Smooth muscle cell (in vitro differentiated cells): Measurements from ENCODE around the gene UBE2J1. TPM values are rescaled to one million over a fixed set of nuclear protein-coding genes. Genes with fewer than 3 reads are reported as not detected.
"Not testable (repeated sequence)": the region's sequence is repeated elsewhere in the genome, so short reads cannot be mapped to it uniquely, and the experiment has no call there.

Experiments
- DNase-seq: peaks from one replicate; lab custom pipeline; 2025; ENCODE audit not compliant: unreplicated experiment; lab: John Stamatoyannopoulos, UW
- H2AFZ ChIP-seq: fragments of 200-600 bp; sonication (generic); 2 replicates; pipeline ENCODE4 v1.6.0; 2016; ENCODE audit warnings: antibody characterized with exemption, low read depth, mild to moderate bottlenecking
- H3F3A ChIP-seq: fragments of 200-600 bp; sonication (generic); 2 replicates; pipeline ENCODE4 v1.6.0; 2017; ENCODE audit warnings: antibody characterized with exemption, low read depth
- H3K27ac ChIP-seq: fragments of 200-600 bp; sonication (generic); 2 replicates; pipeline ENCODE4 v1.5.1; 2016; ENCODE audit warnings: low read depth, mild to moderate bottlenecking
- H3K27me3 ChIP-seq: fragments of 200-600 bp; sonication (generic); 2 replicates; pipeline ENCODE4 v1.6.1; 2016; ENCODE audit warnings: low read depth, mild to moderate bottlenecking
- H3K36me3 ChIP-seq: fragments of 200-600 bp; sonication (generic); 2 replicates; pipeline ENCODE4 v1.5.1; 2016; ENCODE audit warnings: low read depth
- H3K4me1 ChIP-seq: fragments of 200-600 bp; sonication (generic); 2 replicates; pipeline ENCODE4 v1.5.1; 2016; ENCODE audit warnings: low read depth
- H3K4me2 ChIP-seq: fragments of 200-600 bp; sonication (generic); 2 replicates; pipeline ENCODE4 v1.6.0; 2016; ENCODE audit warnings: mild to moderate bottlenecking
- H3K4me3 ChIP-seq: fragments of 200-600 bp; sonication (generic); 2 replicates; pipeline ENCODE4 v1.5.1; 2016; ENCODE audit warnings: mild to moderate bottlenecking
- H3K79me2 ChIP-seq: fragments of 200-600 bp; sonication (generic); 2 replicates; pipeline ENCODE4 v1.6.0; 2016; ENCODE audit warnings: low read depth, mild to moderate bottlenecking
- H3K9ac ChIP-seq: fragments of 200-600 bp; sonication (generic); 2 replicates; pipeline ENCODE4 v1.6.0; 2016; ENCODE audit warnings: low read depth
- H3K9me3 ChIP-seq: fragments of 200-600 bp; sonication (generic); replicated peaks from 2 replicates; pipeline ENCODE4 v1.5.1; 2016; ENCODE audit warnings: low read depth
- H4K20me1 ChIP-seq: fragments of 200-600 bp; sonication (generic); 2 replicates; pipeline ENCODE4 v1.6.0; 2016; ENCODE audit warnings: low read depth
- WGBS: methylation state at CpG from one replicate; pipeline ENCODE4 v1.1.7; 2016; ENCODE audit warnings: low lambda C conversion rate; 5-methylcytosine and 5-hydroxymethylcytosine counted together
- polyA plus RNA-seq: library from polyadenylated mRNA; unstranded; fragments of >200 nt; fragmentation: Nextera tagmentation; extraction: Ambion mirVana; gene quantifications from 2 replicates; pipeline ENCODE4 v1.2.1, GENCODE V29; 2016
- total RNA-seq: library from RNA; depleted of rRNA; stranded (reverse); fragments of >200 nt; gene quantifications from 2 replicates; pipeline ENCODE4 v1.2.3, GENCODE V29; 2014
- TF ChIP-seq, protein P1 (sequence below): fragments of 200-600 bp; sonication (generic); IDR thresholded peaks from 2 replicates; pipeline ENCODE4 v1.5.1; 2017; ENCODE audit warnings: borderline replicate concordance, mild to moderate bottlenecking, antibody characterized with exemption; ENCODE audit not compliant: insufficient read depth, poor library complexity, severe bottlenecking

Gene UBE2J1
- total and polyA plus RNA-seq, 2 experiments from 2014 or later = 65.7 to 130 TPM

DNA sequence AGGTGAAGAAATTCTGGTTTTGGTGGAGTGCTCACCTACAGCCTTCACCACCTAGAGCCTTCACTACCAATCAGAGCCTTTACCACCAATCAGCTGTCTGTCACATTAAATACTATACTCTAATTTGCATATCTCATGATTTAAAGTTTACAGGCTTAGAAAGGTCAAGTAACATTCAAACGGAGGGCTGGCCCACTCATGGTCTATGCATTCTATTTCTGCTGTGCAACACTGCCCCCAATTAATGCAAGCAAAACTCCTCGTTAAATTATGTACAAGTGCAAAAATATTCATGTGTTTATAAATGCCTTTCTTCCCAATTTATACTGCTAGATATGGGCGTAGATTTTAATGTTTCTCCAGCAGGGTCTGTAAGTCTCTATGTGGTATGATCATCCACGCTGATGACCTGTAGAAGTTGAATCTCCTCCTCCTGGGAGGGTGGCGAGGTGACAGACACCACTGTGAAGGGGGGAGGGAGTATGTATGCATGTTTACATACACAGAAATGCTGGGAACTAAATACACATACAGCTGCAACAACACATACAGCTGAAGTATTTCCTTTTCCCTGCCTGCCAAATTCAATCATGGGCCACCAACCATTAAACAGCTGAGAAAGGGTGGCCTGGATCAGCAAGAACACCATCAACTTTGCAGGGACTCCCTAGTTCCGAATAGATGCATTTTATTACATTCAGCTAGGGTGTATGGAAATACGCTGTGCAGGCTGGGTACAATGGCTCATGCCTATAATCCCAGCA is 46.4 kb upstream of the UBE2J1 start:
- Histone ChIP-seq H3K4me1 (peaks cover under 1% of the 10 kb centered on the region), H2AFZ (no peak overlapping the region), H3K79me2 (no peaks in the 10 kb centered on the region), H3K4me2 (no peak overlapping the region), H3K9me3 (no peaks in the 10 kb centered on the region), H3F3A (no peaks in the 10 kb centered on the region), H3K4me3 (no peak overlapping the region), H3K27me3 (no peaks in the 10 kb centered on the region), H3K27ac (no peak overlapping the region), H3K36me3 (no peaks in the 10 kb centered on the region), H4K20me1 (no peaks in the 10 kb centered on the region), H3K9ac (no peak overlapping the region)
- 91% methylated on average over 7 of the region's 7 CpGs for whole genome bisulfite sequencing
- TF ChIP-seq, protein P1, sequence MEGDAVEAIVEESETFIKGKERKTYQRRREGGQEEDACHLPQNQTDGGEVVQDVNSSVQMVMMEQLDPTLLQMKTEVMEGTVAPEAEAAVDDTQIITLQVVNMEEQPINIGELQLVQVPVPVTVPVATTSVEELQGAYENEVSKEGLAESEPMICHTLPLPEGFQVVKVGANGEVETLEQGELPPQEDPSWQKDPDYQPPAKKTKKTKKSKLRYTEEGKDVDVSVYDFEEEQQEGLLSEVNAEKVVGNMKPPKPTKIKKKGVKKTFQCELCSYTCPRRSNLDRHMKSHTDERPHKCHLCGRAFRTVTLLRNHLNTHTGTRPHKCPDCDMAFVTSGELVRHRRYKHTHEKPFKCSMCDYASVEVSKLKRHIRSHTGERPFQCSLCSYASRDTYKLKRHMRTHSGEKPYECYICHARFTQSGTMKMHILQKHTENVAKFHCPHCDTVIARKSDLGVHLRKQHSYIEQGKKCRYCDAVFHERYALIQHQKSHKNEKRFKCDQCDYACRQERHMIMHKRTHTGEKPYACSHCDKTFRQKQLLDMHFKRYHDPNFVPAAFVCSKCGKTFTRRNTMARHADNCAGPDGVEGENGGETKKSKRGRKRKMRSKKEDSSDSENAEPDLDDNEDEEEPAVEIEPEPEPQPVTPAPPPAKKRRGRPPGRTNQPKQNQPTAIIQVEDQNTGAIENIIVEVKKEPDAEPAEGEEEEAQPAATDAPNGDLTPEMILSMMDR = no peak
- no peak for DNase-seq

DNA sequence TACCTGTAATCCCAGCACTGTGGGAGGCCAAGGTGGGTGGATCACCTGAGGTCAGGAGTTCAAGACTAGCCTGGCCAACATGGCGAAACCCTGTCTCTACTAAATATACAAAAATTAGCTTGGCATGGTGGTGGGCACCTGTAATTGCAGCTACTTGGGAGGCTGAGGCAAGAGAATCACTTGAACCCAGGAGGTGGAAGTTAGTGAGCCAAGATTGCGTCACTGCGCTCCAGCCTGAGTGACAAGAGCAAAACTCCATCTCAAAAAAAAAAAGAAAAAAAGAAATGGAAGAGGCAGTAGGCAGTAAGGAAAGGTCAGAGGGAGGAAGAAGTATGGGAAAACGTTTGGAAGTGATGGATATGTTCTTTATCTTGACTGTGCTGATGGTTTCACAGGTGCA is 45.4 kb upstream of the UBE2J1 start:
- H3K79me2 ChIP-seq, H3K9ac ChIP-seq, H3K36me3 ChIP-seq, H3K4me2 ChIP-seq, H4K20me1 ChIP-seq, DNase-seq, H3K27me3 ChIP-seq, H2AFZ ChIP-seq, H3K27ac ChIP-seq, H3K9me3 ChIP-seq, H3K4me3 ChIP-seq, H3K4me1 ChIP-seq, H3F3A ChIP-seq: not testable (repeated sequence)
- 94% methylated on average over 4 of the region's 4 CpGs for WGBS

DNA sequence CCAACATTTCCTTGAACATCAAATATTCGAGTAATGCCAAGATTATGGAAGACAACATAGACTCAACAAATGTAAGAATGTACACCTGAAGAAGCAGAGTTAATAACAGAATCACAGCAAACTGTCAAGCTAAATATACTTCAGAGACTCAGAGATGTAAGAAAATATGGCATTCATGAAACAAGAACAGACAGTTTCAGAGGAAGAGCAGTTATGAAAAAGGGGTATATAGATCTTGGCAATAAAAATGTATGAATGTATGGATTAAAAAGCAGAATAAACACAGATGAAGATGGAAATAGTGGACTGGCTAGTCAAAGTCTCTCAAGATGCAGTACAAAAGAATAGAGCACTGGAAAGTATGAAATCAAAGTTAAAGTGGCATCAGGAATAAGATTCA is 41.1 kb upstream of the UBE2J1 start:
- Histone ChIP-seq H3K36me3 (no peaks in the 10 kb centered on the region), H2AFZ (no peak overlapping the region), H3K79me2 (no peaks in the 10 kb centered on the region), H3K4me2 (no peak overlapping the region), H3K4me1 (no peaks in the 10 kb centered on the region), H3K4me3 (no peak overlapping the region), H3F3A (no peaks in the 10 kb centered on the region), H3K9ac (no peak overlapping the region), H3K27ac (no peak overlapping the region), H3K27me3 (peaks cover 5% of the 10 kb centered on the region), H4K20me1 (no peaks in the 10 kb centered on the region), H3K9me3 (no peaks in the 10 kb centered on the region)
- TF ChIP-seq, protein P1 = no peak
- 91% methylated on average over 1 of the region's 1 CpG for WGBS
- DNase-seq = no peak

DNA sequence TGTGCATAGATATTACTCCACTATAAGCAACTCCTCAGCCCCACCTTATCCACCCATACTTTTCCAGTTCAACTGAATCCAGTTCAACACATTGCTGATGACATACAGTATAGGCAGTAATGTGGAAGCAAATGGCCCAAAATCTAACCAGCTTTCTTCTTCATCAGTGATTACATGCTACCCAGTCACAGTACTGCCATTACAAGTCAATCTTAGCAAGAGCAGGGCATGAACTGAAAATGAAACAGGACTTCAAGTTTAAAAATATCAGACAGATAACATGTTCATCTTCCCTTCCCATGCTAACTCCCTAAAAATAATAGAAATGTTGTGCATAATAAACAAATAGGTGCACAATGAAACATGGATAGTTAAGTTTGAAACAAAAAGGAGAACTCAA is 40.3 kb upstream of the UBE2J1 start:
- no peak overlapping the region for H3K4me2 ChIP-seq
- no peaks in the 10 kb centered on the region for H3K79me2 ChIP-seq
- no peak overlapping the region for H3K9ac ChIP-seq
- no peaks in the 10 kb centered on the region for H3K4me1 ChIP-seq
- H2AFZ ChIP-seq = no peak overlapping the region
- DNase-seq = no peak
- no peak overlapping the region for H3K27ac ChIP-seq
- no peaks in the 10 kb centered on the region for H4K20me1 ChIP-seq
- peaks cover 5% of the 10 kb centered on the region for H3K27me3 ChIP-seq
- TF ChIP-seq, protein P1 = no peak
- H3K9me3 ChIP-seq = no peaks in the 10 kb centered on the region
- H3K36me3 ChIP-seq = no peaks in the 10 kb centered on the region
- H3F3A ChIP-seq = no peaks in the 10 kb centered on the region
- H3K4me3 ChIP-seq = no peak overlapping the region
